ENCODE results near the gene HDAC7.

DNA sequence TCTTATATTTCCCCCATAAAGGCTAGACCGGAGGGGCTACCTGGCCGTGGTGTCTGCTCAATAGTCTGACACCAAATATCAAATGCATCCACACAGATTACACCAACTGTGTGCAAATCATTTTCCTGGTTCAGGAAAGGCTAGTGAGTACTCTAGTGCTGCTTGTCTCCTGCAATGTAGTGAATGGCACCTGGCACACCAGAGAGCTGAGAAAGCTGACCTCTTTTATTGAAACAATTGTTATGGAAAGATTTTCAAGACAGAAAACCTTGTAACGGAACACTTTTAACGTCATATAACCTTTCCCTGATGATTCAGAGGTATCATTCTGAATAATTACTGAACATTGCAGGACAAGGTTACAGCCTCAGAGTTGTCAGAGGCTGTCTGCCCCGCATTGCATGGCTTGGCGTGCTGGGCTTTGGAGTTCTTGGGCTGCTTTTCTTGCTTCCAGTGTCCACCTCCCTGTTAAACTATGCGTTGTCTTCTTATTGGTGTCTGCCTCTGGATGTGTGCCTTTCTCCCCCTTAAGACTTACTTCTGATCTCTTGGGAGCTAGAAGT is 40.7 kb upstream of the HDAC7 start:
- TF ChIP-seq CTCF (conservative IDR thresholded peaks at IDR 0.05 in 1 of 2, IDR thresholded peaks at IDR 0.05 in 1 of 2; ENCODE audit: low read depth in 1 of 2, low read length in 2 of 2) (no peak), EZH2 (IDR thresholded peaks at IDR 0.05; ENCODE audit: low read length, missing control alignments) (no peak)
